RPMI8226 (cell line): ENCODE data around the gene NCOA5.

Source experiments
- DNase-seq: peaks from one replicate; pipeline ENCODE4 v3.0.0-alpha.2; 2015

The NCOA5 gene

GRCh38 chr20:46011631-46012482, 77.9 kb downstream of the NCOA5 start:
- peak; percentile 67 for DNase-seq
